ENCODE data around the gene UBLCP1.
A peak's percentile ranks its signal among the peaks of the same experiment; 100 is the strongest.
"Not testable (repeated sequence)": the region's sequence is repeated elsewhere in the genome, so short reads cannot be mapped to it uniquely, and the experiment has no call there.

Gene UBLCP1, protein sequence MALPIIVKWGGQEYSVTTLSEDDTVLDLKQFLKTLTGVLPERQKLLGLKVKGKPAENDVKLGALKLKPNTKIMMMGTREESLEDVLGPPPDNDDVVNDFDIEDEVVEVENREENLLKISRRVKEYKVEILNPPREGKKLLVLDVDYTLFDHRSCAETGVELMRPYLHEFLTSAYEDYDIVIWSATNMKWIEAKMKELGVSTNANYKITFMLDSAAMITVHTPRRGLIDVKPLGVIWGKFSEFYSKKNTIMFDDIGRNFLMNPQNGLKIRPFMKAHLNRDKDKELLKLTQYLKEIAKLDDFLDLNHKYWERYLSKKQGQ
- total RNA-seq: 14.0 to 71.2 (median 30.4) reads per million in 18 experiments

DNA sequence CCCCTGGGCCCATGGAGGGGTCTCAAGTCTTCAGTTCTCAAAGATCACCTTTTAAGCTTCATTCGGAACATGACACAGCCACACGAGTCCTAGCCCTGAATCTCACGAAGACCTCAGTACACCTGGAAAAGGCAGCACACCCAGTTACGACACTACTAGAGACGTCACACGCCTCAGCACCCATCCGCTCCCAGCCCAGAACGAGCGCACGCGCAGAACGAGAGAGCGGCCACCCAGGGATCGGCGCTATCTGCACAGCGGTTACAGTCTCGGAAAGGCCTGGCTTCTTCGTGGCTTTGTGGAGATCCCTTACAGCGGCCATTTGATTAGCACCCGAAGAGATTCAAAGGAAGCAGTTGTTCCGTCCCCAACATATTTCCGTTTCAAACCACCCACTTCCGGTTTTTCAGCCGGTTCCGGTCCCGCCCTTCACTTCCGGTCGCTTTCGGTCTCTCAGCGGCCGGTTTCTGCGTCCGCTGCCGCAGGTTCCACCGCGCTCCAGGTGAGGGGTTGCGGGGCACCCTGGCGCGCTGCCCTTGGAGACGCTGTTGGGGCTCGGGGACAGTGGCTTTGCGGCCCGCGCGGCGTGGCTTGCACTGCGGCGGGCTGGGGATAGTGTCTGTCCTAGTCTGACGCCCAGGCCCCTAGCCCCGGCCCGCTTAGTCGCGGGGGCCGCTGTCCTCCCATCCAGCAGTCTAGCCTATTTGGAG lies at the start of gene UBLCP1:
UBLCP1 (plus strand) TSS at position 432 of the 710 bp plus-strand sequence. CDS start 5,626 bp downstream, outside the sequence.
- DNase-seq: peak; percentile 86 to 87

DNA sequence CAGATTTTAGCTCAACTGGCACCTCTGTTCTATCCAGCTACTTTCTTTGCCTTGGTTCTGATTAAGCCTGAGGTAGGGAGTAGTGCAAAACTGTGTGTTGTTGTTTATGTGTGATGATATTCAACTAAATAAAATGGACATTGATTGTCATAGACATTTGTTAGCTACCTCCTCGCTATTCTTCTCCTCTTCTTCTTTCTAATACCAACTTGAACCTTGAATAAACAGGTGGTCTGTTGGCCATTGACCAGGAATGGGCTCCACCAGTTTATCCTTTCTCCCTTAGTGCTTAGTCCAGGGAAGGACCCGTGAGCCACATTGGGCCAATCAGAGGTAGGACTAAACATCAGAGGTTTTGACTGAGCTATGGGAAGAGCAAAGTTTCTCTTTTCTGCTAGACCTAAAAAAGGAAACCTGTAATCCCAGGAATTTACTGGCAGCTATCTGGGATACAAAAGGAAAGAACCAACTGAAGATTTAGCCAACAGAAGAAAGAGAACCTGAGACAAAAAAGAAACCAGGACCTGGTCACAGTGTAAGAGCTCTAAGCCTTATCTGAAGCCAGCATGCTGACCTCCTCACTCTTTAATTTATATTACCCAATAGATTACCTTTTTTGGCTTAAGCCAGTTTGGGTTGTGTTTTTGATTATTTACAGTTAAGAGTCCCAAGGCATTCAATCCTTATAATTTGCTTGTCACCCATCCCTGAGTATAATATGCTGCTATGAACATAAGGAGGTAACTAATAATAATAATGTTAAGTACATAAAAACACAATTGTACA lies 48.4 kb upstream of the UBLCP1 start:
- no peak for DNase-seq

DNA sequence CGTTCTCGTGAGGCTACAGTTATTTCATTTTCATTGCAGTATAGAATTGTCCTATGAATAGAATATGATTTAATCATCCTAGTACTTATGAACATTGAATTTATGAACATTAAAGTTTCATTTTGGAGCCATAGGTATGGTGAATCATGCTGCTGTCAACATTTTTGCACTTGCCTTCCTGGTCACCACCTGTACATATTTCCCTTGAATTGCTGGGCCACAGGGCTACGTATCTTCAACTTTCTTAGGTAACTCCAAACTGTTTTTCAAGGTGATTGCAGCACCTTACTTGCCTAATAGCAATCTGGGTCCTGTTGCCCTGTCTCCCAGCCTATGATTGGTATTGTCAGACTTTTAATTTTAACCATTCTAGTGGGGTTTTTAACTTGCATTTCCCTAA lies 47.2 kb upstream of the UBLCP1 start:
- DNase-seq: no peak

GRCh38 chr5:159216454-159216853 lies 46.6 kb upstream of the UBLCP1 start:
- DNase-seq: no peak

GRCh38 chr5:159217236-159217635 lies 45.9 kb upstream of the UBLCP1 start:
- DNase-seq: no peak

GRCh38 chr5:159218595-159219023 lies 44.5 kb upstream of the UBLCP1 start:
- no peak for DNase-seq

DNA sequence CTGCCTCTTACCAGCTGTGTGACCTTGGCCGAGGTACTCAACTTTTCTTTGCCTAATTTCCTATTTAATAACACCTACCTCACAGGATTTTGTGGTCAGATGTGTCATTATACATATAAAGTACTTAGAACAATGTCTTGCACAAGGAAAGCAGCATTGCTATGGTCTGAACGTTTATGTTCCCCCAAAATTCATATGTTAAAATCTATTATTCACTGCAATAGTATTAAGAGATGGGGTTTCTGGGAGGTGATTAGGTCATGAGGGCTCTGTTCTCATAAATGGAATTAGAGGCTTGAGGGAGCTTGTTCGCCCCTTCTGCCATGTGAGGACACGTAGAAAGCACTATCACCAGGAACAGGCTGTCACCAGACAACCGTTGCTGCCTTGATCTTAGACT lies 42.9 kb upstream of the UBLCP1 start:
- DNase-seq: no peak

- DNase-seq: no peak
These were observed 39.6 kb upstream of the UBLCP1 start for GRCh38 chr5:159223469-159223868.

DNA sequence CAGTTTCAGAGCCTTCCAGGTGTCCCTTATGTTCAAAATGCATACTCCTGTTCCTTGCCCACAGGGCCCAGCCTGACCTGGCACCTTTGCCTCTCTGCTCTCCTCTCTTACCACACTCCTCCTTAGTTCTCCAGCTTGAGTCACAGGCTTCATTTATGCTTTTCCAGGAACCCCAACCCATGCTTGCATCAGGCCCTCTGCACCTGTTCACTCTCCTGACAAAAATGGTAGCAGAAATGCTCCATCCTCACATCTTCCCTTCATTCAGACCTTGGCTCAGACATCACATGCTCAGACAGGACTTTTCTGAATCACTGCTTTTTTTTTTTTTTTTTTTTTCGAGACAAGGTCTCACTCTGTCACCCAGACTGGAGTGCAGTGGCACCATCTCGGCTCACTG lies 38.6 kb upstream of the UBLCP1 start:
- no peak for DNase-seq

GRCh38 chr5:159226451-159226850 lies 36.6 kb upstream of the UBLCP1 start:
- no peak for DNase-seq

GRCh38 chr5:159227452-159227851 lies 35.6 kb upstream of the UBLCP1 start:
- DNase-seq: peak; percentile 8 to 11

DNA sequence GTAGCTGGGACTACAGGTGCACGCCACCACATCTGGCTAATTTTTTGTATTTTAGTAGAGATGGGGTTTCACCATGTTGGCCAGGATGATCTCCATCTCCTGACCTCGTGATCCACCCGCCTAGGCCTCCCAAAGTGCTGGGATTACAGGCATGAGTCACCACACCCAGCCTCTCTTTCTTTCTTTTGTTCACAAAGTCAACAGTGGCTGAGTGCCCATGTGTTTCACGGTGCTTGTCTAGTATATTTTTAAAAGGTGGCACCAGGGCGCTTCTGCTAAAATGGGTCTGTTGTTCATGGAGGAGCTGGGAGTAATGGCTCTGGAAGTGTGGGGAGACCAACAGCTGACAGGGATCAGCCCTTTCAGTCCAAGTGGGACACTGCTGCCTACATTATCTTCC lies 35.0 kb upstream of the UBLCP1 start:
- not testable (repeated sequence) for DNase-seq

DNA sequence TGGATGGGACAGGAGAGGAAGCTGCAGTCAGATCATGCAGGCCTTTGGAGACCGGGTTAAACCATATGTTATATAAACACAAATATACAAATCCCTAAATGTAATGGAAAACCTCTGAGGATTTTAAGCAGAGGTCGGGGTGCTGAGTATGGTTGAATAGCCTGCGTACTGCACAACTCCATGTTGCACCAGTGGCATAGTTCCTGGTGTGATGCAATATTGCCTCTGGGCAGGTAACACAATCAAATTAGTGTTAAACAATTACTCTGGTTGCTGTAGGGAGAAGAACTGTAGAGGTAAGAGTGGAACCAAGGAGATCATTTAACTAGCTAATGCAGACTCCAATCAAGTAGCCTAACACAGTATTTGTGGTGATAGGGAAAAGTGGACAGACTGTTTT lies 32.4 kb upstream of the UBLCP1 start:
- DNase-seq: no peak

- no peak for DNase-seq
These were observed 31.9 kb upstream of the UBLCP1 start for GRCh38 chr5:159231167-159231566.

- DNase-seq: not testable (repeated sequence)
These were observed 27.1 kb upstream of the UBLCP1 start for GRCh38 chr5:159235871-159236520.

GRCh38 chr5:159240301-159240870 lies 22.7 kb upstream of the UBLCP1 start:
- peak; percentile 71 to 85 for DNase-seq

GRCh38 chr5:159241946-159242552 lies 21.0 kb upstream of the UBLCP1 start:
- peak; percentile 4 to 10 for DNase-seq

DNA sequence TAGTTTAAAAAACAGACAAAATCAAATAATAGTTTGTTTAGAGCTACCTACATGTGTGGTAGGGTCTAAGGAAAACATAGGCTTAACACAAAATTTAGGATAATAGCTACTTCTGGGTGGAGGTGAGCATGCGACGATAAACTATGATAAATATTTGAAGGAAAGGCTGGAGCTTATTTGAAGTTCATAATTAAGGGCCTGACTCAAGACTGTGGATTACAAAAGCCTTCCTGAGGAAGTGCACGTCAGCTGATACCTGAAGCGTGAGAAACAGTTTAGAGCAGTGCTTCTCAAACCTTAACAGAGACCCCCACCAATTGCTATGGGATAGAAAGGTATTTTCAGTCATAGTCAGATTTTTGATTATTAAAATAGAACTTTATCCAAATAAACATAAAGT lies 20.4 kb upstream of the UBLCP1 start:
- peak; percentile 23 to 33 for DNase-seq

GRCh38 chr5:159243385-159243784 lies 19.7 kb upstream of the UBLCP1 start:
- no peak for DNase-seq

GRCh38 chr5:159244163-159244562 lies 18.9 kb upstream of the UBLCP1 start:
- no peak for DNase-seq

- DNase-seq: no peak
These were observed 18.2 kb upstream of the UBLCP1 start for GRCh38 chr5:159244890-159245289.

GRCh38 chr5:159249158-159249557 lies 13.9 kb upstream of the UBLCP1 start:
- no peak for DNase-seq

Measured in inflammatory macrophage (primary cell).